GM13977 (cell line): ENCODE measurements around the gene CDC45.

Source experiments
- DNase-seq: peaks from one replicate; pipeline ENCODE4 v3.0.0; 2012; ENCODE audit warnings: low spot score
- in situ Hi-C: fragments of 300-500 bp; cut with MboI; formaldehyde crosslinking; loops from one replicate; pipeline ENCODE4 v1.12.0; 2022; ENCODE audit warnings: low sequenced_read_pairs, low pct_unique_long_range_greater_than_20kb, mixed read lengths, inconsistent platforms; ENCODE audit not compliant: unreplicated experiment
- TF ChIP-seq, protein P1 (sequence below): IDR thresholded peaks from 2 replicates; pipeline ENCODE4 v1.5.1; 2012; ENCODE audit warnings: mild to moderate bottlenecking, control low read depth; ENCODE audit not compliant: insufficient read depth; ENCODE audit errors: extremely low read depth, missing control alignments

Gene CDC45

DNA sequence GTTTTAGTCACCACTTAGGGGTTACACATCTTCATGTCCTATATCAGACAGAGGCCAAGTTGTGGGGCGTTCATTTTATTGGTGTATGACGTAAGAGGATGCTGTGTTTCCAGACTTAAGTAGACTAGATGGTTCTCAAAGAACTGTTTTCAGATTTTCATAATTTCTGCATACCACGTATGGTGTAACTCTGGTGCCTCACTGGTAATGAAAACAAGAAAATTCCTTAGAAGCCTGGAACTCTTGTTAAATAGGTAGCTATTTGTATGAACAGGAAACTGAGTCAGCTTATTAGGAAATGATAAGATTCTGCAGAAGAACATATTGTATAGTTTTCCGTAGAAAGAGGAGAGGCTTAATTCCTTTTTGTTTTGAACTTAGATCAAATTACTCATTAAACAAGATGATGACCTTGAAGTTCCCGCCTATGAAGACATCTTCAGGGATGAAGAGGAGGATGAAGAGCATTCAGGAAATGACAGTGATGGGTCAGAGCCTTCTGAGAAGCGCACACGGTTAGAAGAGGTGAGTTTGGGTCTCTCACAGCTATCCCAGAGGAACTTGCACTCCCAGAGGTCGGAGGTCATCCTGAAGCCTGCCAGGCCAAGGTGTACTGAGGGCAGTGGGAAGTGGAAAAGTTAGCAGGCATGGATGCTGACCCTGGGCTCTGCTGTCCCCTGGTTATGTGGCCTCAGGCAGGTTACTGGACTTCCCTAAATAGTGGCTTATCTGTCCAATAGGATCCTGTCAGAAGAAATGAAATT is 3.9 kb downstream of the CDC45 start:
- TF ChIP-seq, protein P1, sequence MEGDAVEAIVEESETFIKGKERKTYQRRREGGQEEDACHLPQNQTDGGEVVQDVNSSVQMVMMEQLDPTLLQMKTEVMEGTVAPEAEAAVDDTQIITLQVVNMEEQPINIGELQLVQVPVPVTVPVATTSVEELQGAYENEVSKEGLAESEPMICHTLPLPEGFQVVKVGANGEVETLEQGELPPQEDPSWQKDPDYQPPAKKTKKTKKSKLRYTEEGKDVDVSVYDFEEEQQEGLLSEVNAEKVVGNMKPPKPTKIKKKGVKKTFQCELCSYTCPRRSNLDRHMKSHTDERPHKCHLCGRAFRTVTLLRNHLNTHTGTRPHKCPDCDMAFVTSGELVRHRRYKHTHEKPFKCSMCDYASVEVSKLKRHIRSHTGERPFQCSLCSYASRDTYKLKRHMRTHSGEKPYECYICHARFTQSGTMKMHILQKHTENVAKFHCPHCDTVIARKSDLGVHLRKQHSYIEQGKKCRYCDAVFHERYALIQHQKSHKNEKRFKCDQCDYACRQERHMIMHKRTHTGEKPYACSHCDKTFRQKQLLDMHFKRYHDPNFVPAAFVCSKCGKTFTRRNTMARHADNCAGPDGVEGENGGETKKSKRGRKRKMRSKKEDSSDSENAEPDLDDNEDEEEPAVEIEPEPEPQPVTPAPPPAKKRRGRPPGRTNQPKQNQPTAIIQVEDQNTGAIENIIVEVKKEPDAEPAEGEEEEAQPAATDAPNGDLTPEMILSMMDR, result no peak
- in situ Hi-C loops, result no loop called here
- no peak for DNase-seq

DNA sequence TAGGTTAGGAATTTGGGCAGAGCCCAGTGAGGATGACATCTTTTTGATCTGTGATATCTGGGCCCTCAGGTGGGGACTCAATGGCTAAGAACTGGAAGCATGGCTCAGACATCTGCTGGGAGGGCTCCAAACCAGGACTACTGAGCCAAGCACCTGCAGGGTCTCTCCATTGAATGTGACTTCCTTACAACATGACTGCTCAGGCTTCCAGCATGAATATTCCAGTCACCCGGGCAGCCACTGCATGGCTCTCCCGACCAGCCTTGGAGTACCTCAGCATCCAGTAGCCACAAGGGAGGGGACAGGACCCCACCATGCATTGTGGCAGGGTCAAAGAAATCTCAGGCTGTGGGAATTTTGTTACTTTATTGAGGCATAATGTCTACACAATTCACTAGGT is 8.6 kb downstream of the CDC45 start:
- no peak for DNase-seq
- TF ChIP-seq, protein P1, result no peak
- in situ Hi-C loops, result no loop called here

DNA sequence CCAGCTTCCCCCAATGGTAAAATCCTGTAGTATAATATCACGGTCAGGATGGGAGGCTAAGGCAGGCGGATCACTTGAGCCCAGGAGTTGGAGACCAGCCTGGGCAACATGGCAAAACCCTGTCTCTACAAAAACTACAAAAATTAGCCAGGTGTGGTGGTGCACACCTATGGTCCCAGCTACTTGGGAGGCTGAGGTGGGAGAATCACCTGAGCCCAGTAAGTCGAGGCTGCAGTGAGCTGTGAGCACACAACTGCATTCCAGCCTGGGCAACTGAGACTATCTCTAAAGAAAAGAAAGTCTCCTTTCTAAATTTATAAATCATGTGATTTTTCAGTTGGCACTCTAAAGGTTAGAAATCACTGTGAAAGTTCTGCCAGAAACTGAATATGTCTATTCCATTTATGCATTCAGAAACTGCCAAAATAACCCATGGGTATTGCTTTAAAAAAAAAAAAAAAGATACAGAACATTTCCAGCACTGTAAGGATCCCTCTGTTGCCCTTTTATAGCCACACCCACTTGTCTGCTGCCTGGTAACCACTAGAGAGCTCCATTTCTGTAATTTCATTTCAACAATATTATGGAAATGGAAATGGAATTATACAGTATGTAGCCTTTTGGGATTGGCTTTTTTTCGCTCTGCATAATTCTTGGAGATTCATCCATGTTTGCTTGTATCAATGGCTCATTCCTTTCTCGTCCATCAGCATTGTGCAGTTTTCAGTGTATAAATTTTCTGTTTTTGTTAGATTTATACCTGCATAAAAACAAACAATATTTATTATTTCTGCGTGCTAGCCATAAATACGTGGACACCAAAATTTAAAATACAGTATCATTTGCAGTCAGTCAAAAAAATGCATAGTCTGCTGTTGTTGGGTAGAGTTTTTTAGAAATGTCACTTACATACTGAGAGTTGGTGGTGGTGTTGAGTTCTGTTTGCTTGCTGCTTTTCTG is 9.4 kb downstream of the CDC45 start:
- in situ Hi-C loops, result no loop called here
- TF ChIP-seq, protein P1, result no peak
- DNase-seq, result no peak

DNA sequence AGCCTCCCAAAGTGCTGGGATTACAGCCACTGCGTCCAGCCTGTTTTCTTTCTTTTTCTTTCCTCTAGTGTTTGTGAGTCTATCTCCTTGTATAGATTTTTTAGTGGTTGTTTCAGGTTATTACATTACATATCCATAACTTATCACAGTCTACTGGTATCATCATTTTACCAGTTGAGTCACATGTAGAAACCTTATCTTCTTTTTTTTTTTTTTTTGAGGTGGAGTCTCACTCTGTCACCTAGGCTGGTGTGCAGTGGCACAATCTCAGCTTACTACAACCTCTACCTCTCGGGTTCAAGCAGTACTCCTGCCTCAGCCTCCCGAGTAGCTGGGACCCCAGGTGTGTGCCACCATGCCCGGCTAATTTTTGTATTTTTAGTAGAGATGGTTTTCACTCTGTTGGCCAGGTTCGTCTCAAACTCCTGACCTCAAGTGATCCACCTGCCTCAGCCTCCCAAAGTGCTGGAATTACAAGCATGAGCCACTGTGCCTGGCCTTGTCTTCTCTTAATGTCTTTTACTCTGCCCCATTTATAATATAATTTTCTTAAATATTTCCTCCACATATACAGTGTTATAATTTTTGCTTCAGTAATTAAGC is 11.0 kb downstream of the CDC45 start:
- TF ChIP-seq, protein P1, result no peak
- in situ Hi-C loops, result no loop called here
- no peak for DNase-seq

DNA sequence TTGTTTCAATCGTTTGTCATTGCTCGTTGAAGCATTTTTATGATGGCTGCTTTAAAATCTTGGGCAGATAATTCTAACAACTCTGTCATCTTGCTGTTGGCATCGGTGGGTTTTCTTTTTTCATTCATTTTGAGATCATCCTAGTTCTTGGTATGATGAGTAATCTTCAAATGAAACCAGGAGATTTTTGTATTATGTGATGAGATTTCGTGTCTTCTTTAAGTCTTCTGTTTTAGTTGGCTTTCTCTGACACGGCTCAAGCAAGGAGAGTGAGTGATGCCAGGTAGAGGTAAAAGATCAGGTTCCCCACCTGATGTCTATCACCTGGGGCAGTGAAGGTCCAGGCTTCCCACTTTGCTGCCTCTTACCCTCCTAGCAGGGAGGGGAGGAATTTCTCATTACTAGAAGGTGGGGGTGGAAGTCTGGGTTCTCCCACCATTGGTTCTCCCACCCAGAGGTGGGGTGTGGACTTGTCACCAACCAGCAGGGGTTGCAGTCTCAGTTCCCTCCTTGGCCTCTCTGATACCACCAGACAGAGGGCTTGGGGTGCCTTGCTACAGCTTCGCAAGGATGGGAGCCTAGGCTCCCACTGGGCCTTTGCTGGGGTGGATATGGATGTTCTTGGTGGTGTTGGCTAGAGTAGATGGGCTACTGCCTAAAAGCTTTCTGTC is 12.9 kb downstream of the CDC45 start:
- in situ Hi-C loops, result no loop called here
- TF ChIP-seq, protein P1, result no peak
- no peak for DNase-seq

DNA sequence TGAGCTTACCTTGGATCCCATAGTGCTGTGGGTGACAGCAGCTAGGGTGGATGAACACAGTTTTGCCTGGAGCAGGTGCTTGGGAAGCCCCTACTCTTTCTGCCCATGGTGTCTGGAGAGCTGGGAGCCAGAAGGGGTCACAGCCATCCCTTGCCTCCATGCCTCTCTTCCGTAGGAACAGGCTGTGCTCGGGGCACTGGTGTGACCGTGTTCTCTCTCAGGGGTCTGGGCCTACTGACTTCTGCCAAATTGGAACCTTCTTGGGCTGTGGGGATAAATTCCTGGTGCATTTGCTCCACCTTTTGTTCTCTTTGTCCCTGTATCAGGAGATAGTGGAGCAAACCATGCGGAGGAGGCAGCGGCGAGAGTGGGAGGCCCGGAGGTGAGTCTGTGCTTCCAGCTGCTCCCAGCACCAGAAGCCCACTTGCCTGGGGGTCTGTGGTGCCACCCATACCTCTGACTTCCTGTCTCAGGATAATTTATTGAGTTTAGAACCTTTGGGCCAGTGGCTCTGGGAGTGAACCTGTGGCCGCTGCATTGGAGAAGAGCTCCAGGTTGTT is 14.4 kb downstream of the CDC45 start:
- DNase-seq, result no peak
- TF ChIP-seq, protein P1, result no peak
- in situ Hi-C loops, result no loop called here
